ENCODE data around the gene BPIFB1. TPM values are rescaled to one million over a fixed set of nuclear protein-coding genes. Genes with fewer than 3 reads are reported as not detected.

BPIFB1 gene
- total and polyA plus RNA-seq, 10 of the 15 experiments (the other 5 are each of a cell fraction or from before 2014, with no cell fraction given) = 0.13 TPM; not detected in 9

GRCh38 chr20:33296206-33296605 is 13.2 kb downstream of the BPIFB1 start:
- RAD21 ChIA-PET (ENCODE audit: unreplicated experiment) = no interaction called here
- 22% methylated on average over 3 of the region's 3 CpGs for WGBS (ENCODE audit: insufficient coverage, insufficient replicate concordance, low lambda C conversion rate, missing lambda C conversion rate)

More at GRCh38 chr20:33296206-33296605, 13.2 kb downstream of the BPIFB1 start:
- ATAC-seq (no peak), FAIRE-seq (no peak), DNase-seq (ENCODE audit: low read depth, low spot score) (no peak)
- CTCF ChIA-PET = interaction anchor here (1.0 kb wide), 1 partner anchor 9 kb away, joined by 5 read pairs; no protein-coding TSS in a partner anchor
- Histone ChIP-seq H3K4me3 (no peak overlapping the region), H3K4me1 (ENCODE audit: control insufficient read depth, insufficient read depth, low read length) (no peaks in the 10 kb centered on the region), H3K9ac (ENCODE audit: control insufficient read depth, insufficient read depth, low read length) (no peak overlapping the region), H2AFZ (ENCODE audit: control insufficient read depth, low read depth, low read length) (no peak overlapping the region), H3K27ac (ENCODE audit: control insufficient read depth, insufficient read depth) (no peak overlapping the region), H3K79me2 (ENCODE audit: control insufficient read depth, insufficient read depth, low read length) (no peaks in the 10 kb centered on the region), H3K36me3 (ENCODE audit: control insufficient read depth in 2 of 2, insufficient read depth in 2 of 2, low read length in 1 of 2) (no peaks in the 10 kb centered on the region), H4K20me1 (ENCODE audit: control insufficient read depth, insufficient read depth) (no peaks in the 10 kb centered on the region; the same call in 1 of the 2 replicates), H3K4me2 (ENCODE audit: control insufficient read depth, insufficient read depth) (no peak overlapping the region), H3K9me3 (replicated peaks; ENCODE audit: control insufficient read depth, insufficient read depth, low read length) (no peaks in the 10 kb centered on the region), H3K27me3 (replicated peaks in 1 of 2; ENCODE audit: control insufficient read depth in 2 of 2, insufficient read depth in 2 of 2, low read length in 1 of 2) (no peaks in the 10 kb centered on the region)
- intact Hi-C loops (cut with micrococcal nuclease; ENCODE audit: unreplicated experiment) (loop anchor here (5.0 kb wide), 1 partner anchor 84 kb away; no protein-coding TSS in a partner anchor), in situ Hi-C loops (cut with MboI) (no loop called here)
- no peak for TF ChIP-seq MTA2 (IDR thresholded peaks at IDR 0.05; ENCODE audit: low read depth)
- TF ChIP-seq IKZF1 (conservative IDR thresholded peaks at IDR 0.05) = no peak
- no peak for TF ChIP-seq USF2 (IDR thresholded peaks at IDR 0.05; ENCODE audit: borderline replicate concordance, low read depth, low read length)
- TF ChIP-seq USF1 (IDR thresholded peaks at IDR 0.05; ENCODE audit: borderline replicate concordance, extremely low read length, insufficient read depth, low read depth, low read length) = no peak
- TF ChIP-seq ZNF687 (IDR thresholded peaks at IDR 0.05) = no peak
- TF ChIP-seq SREBF2 (IDR thresholded peaks at IDR 0.05; ENCODE audit: low read length) = no peak
- no peak for TF ChIP-seq FOXK2 (IDR thresholded peaks at IDR 0.05)
- no peak for TF ChIP-seq CBX5 (IDR thresholded peaks at IDR 0.05; ENCODE audit: low read depth)
- no peak for TF ChIP-seq SMC3 (IDR thresholded peaks at IDR 0.05; ENCODE audit: borderline replicate concordance, low read length)
- TF ChIP-seq EP300 (IDR thresholded peaks at IDR 0.05; ENCODE audit: borderline replicate concordance in 1 of 2, control insufficient read depth in 1 of 2, low read depth in 2 of 2, low read length in 2 of 2) = no peak
- no peak for TF ChIP-seq POLR2AphosphoS5 (IDR thresholded peaks at IDR 0.05; ENCODE audit: low read length)
- TF ChIP-seq FOXM1 (IDR thresholded peaks at IDR 0.05; ENCODE audit: low read depth, low read length) = no peak
- BruUV-seq (replicated peaks) = no TSS peak
- POLR2A ChIA-PET = no interaction called here
- SMC1A ChIA-PET (ENCODE audit: uncharacterized antibody, unreplicated experiment) = no interaction called here
